Measurements from ENCODE around the gene HIBCH. TPM values are rescaled to one million over a fixed set of nuclear protein-coding genes. Genes with fewer than 3 reads are reported as not detected.

Gene HIBCH
- polyA plus RNA-seq, 1 experiment: 5.2 TPM

DNA sequence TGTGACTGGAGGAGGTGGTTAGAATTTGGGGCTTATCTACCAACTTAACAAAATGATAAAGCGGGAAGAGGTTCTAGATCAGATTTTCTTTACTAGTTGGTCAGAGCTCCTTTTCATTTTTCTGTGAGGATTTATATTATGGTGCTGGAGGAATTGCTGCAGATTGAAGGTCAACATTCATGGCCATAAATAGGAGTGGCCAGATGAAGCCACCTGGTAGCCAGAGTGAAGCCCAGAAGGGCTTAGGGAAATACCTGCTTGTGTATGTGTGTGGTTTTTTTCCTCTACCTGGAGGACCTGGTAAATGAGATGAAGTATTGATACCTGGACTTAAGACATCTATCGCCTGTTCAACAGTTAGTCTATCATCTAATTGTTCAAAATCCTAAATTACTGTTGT lies 134.2 kb downstream of the HIBCH start:
- TF ChIP-seq CTCF (IDR thresholded peaks at IDR 0.05; ENCODE audit: insufficient read depth, low read depth, low read length): no peak
- Histone ChIP-seq H3K27me3 (ENCODE audit: control insufficient read depth, insufficient read depth, low read length) (no peaks in the 10 kb centered on the region), H3K36me3 (ENCODE audit: control insufficient read depth, insufficient read depth, low read length) (no peaks in the 10 kb centered on the region), H3K4me3 (ENCODE audit: low read depth, low read length) (no peak overlapping the region)
- CTCF ChIA-PET: no interaction called here
- no peak for DNase-seq (ENCODE audit: low read depth)
- POLR2A ChIA-PET: no interaction called here

DNA sequence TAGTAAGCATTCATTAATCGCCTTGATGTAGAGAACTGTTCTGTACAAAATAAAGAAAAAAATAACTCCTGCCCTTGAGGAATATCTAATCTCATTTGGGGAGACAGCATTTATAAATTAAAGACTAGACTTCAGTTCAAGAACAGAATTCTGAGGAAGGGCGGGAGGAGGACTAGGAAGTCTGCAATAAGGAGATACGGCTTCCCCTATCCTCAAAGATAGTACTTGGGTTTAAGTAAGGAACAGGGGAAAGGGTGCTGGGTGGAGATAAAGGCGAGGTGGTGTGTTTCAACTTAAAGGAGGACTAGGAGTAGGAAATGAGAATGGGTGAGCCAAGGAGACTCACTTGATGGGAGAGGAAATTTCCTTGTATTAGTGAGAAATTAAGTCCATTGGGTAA lies 135.2 kb downstream of the HIBCH start:
- Histone ChIP-seq H3K27me3 (ENCODE audit: control insufficient read depth, insufficient read depth, low read length) (no peaks in the 10 kb centered on the region), H3K36me3 (ENCODE audit: control insufficient read depth, insufficient read depth, low read length) (no peaks in the 10 kb centered on the region), H3K4me3 (ENCODE audit: low read depth, low read length) (no peak overlapping the region)
- ChIA-PET CTCF (no interaction called here), POLR2A (no interaction called here)
- TF ChIP-seq CTCF (IDR thresholded peaks at IDR 0.05; ENCODE audit: insufficient read depth, low read depth, low read length): no peak
- DNase-seq (ENCODE audit: low read depth): no peak

- Histone ChIP-seq H3K36me3 (ENCODE audit: control insufficient read depth, insufficient read depth, low read length) (no peaks in the 10 kb centered on the region), H3K27me3 (ENCODE audit: control insufficient read depth, insufficient read depth, low read length) (no peaks in the 10 kb centered on the region), H3K4me3 (ENCODE audit: low read depth, low read length) (no peak overlapping the region)
- TF ChIP-seq CTCF (IDR thresholded peaks at IDR 0.05; ENCODE audit: insufficient read depth, low read depth, low read length): no peak
- CTCF ChIA-PET: no interaction called here
- DNase-seq (ENCODE audit: low read depth): no peak
- POLR2A ChIA-PET: no interaction called here
Observed at GRCh38 chr2:190183539-190183938, 136.1 kb downstream of the HIBCH start.

- CTCF ChIA-PET: no interaction called here
- POLR2A ChIA-PET: no interaction called here
Observed at GRCh38 chr2:190182071-190182524, 137.5 kb downstream of the HIBCH start.

GRCh38 chr2:190181123-190181669 lies 138.4 kb downstream of the HIBCH start:
- Histone ChIP-seq H3K27me3 (ENCODE audit: control insufficient read depth, insufficient read depth, low read length) (no peaks in the 10 kb centered on the region; the same call in 1 of the 2 replicates), H3K4me3 (ENCODE audit: low read depth, low read length) (peak overlapping the region; percentile 56), H3K36me3 (ENCODE audit: control insufficient read depth, insufficient read depth, low read length) (no peaks in the 10 kb centered on the region)
- no peak for TF ChIP-seq CTCF (IDR thresholded peaks at IDR 0.05; ENCODE audit: insufficient read depth, low read depth, low read length)
- POLR2A ChIA-PET: no interaction called here
- DNase-seq (ENCODE audit: low read depth): no peak
- CTCF ChIA-PET: interaction anchor here (0.7 to 1.1 kb wide), 2 partner anchors 10 to 186 kb away, joined by 3 to 4 read pairs; no protein-coding TSS in a partner anchor

More at GRCh38 chr2:190182071-190182524, 137.5 kb downstream of the HIBCH start:
- Histone ChIP-seq H3K36me3 (ENCODE audit: control insufficient read depth, insufficient read depth, low read length) (no peaks in the 10 kb centered on the region), H3K4me3 (ENCODE audit: low read depth, low read length) (no peak overlapping the region), H3K27me3 (ENCODE audit: control insufficient read depth, insufficient read depth, low read length) (no peaks in the 10 kb centered on the region; the same call in 1 of the 2 replicates)
- no peak for TF ChIP-seq CTCF (IDR thresholded peaks at IDR 0.05; ENCODE audit: insufficient read depth, low read depth, low read length)
- no peak for DNase-seq (ENCODE audit: low read depth)
